ENCODE results near the gene RFPL3.

- no peak for TF ChIP-seq CTCF (conservative IDR thresholded peaks at IDR 0.05 in 1 of 2, IDR thresholded peaks at IDR 0.05 in 1 of 2; ENCODE audit: low read depth in 1 of 2, low read length in 2 of 2)
- no peak for TF ChIP-seq EZH2 (IDR thresholded peaks at IDR 0.05; ENCODE audit: low read length, missing control alignments)
Observed at GRCh38 chr22:32322986-32323385, 34.7 kb upstream of the RFPL3 start.

Data from fibroblast of lung (primary cell).